Right forelimb (tissue), 1 donor: ENCODE data around the gene CERK.

Experiments
- DNase-seq: peaks from one replicate; pipeline ENCODE4 v3.0.0-alpha.2; 2018

Gene CERK

GRCh38 chr22:46728470-46728869 is 9.6 kb downstream of the CERK start:
- no peak for DNase-seq

GRCh38 chr22:46727813-46728364 is 10.2 kb downstream of the CERK start:
- no peak for DNase-seq

- no peak for DNase-seq
Measured at GRCh38 chr22:46726986-46727317, 11.1 kb downstream of the CERK start.

- DNase-seq: no peak
Measured at GRCh38 chr22:46726066-46726985, 11.7 kb downstream of the CERK start.

- DNase-seq: no peak
Measured at GRCh38 chr22:46725096-46725495, 13.0 kb downstream of the CERK start.

GRCh38 chr22:46723882-46724281 is 14.2 kb downstream of the CERK start:
- no peak for DNase-seq

GRCh38 chr22:46721501-46722085 is 16.5 kb downstream of the CERK start:
- no peak for DNase-seq

- DNase-seq: no peak
Measured at GRCh38 chr22:46719921-46720320, 18.1 kb downstream of the CERK start.

- no peak for DNase-seq
Measured at GRCh38 chr22:46714550-46714949, 23.5 kb downstream of the CERK start.

- no peak for DNase-seq
Measured at GRCh38 chr22:46712288-46712687, 25.8 kb downstream of the CERK start.

GRCh38 chr22:46710806-46711205 is 27.2 kb downstream of the CERK start:
- no peak for DNase-seq

- no peak for DNase-seq
Measured at GRCh38 chr22:46708766-46709330, 29.2 kb downstream of the CERK start.

GRCh38 chr22:46707827-46708570 is 30.1 kb downstream of the CERK start:
- DNase-seq: no peak

- DNase-seq: no peak
Measured at GRCh38 chr22:46707305-46707704, 30.7 kb downstream of the CERK start.

- DNase-seq: no peak
Measured at GRCh38 chr22:46706060-46706459, 32.0 kb downstream of the CERK start.

GRCh38 chr22:46703996-46704370 is 34.1 kb downstream of the CERK start:
- DNase-seq: no peak

GRCh38 chr22:46703171-46703995 is 34.7 kb downstream of the CERK start:
- no peak for DNase-seq

GRCh38 chr22:46701262-46701661 is 36.8 kb downstream of the CERK start:
- DNase-seq: no peak

GRCh38 chr22:46699091-46699490 is 39.0 kb downstream of the CERK start:
- DNase-seq: no peak

GRCh38 chr22:46697811-46698515 is 40.1 kb downstream of the CERK start:
- DNase-seq: no peak

- no peak for DNase-seq
Measured at GRCh38 chr22:46696614-46697013, 41.4 kb downstream of the CERK start.

- DNase-seq: no peak
Measured at GRCh38 chr22:46696229-46696518, 41.9 kb downstream of the CERK start.
